Endothelial cell of umbilical vein (primary cell): ENCODE data around the gene TADA1. TPM values are rescaled to one million over a fixed set of nuclear protein-coding genes. Genes with fewer than 3 reads are reported as not detected.

ENCODE experiments used
- BruUV-seq: library from RNA; stranded (reverse); fragments of 400-500 nt; replicated peaks from 2 replicates; lab custom pipeline; 2021; lab: Mats Ljungman, UMichigan
- CTCF ChIA-PET: fragments of 300-600, 350-600 bp; sonication (Branson Sonifier 250); formaldehyde crosslinking; loops from one replicate; lab custom pipeline; 2021; ENCODE audit warnings: antibody characterized with exemption, inconsistent platforms; lab: Charles Lee
- POLR2A ChIA-PET: fragments of 300-600, 350-600 bp; sonication (Branson Sonifier 250); formaldehyde crosslinking; loops from one replicate; lab custom pipeline; 2021; ENCODE audit warnings: antibody characterized with exemption, inconsistent platforms; lab: Charles Lee
- DNase-seq: peaks from one replicate; pipeline ENCODE4 v3.0.0-alpha.2; 2011; ENCODE audit warnings: low read depth, low spot score
- FAIRE-seq: peaks from 2 replicates; lab custom pipeline; 2011; peaks lifted over from hg19 to GRCh38; lab: Jason Lieb, UNC
- H2AFZ ChIP-seq: 2 replicates; pipeline ENCODE4 v1.6.0; 2012; ENCODE audit warnings: low read depth, low read length, control low read depth, inconsistent platforms
- H3K27ac ChIP-seq: 2 replicates; pipeline ENCODE4 v1.5.1; 2011; ENCODE audit warnings: low read depth, mild to moderate bottlenecking, control low read depth, low read length, moderate library complexity; ENCODE audit not compliant: insufficient read depth
- H3K27me3 ChIP-seq, 2 experiments: 2 replicates each; pipeline versions ENCODE4 v1.6.0 to v1.6.1; 2011; ENCODE audit warnings: low read length in 2 of 2, mixed read lengths in 1 of 2; ENCODE audit not compliant: control insufficient read depth in 2 of 2, insufficient read depth in 2 of 2
- H3K36me3 ChIP-seq, 2 experiments: 2 replicates in 1 of 2; 3 replicates in 1 of 2; pipeline ENCODE4 v1.5.1; 2011; ENCODE audit warnings: low read length in 2 of 2, mild to moderate bottlenecking in 1 of 2, moderate library complexity in 1 of 2; ENCODE audit not compliant: control insufficient read depth in 2 of 2, insufficient read depth in 2 of 2; ENCODE audit errors: extremely low read depth in 1 of 2
- H3K4me1 ChIP-seq: 3 replicates; pipeline ENCODE4 v1.5.1; 2011; ENCODE audit warnings: mild to moderate bottlenecking, low read length; ENCODE audit not compliant: control insufficient read depth, insufficient read depth; ENCODE audit errors: extremely low read depth
- H3K4me2 ChIP-seq: 2 replicates; pipeline ENCODE4 v1.6.1; 2011; ENCODE audit warnings: low read length, control low read depth, mixed read lengths; ENCODE audit not compliant: insufficient read depth
- H3K4me3 ChIP-seq, 3 experiments: fragments of 200-600 bp in 1 of 3; sonication (generic), shearing (Covaris generic) in 1 of 3; replicated peaks in 1 of 3; 2 replicates each; pipeline ENCODE4 v1.5.1; 2011 to 2016; ENCODE audit warnings: control low read depth in 3 of 3, low read length in 3 of 3, mild to moderate bottlenecking in 2 of 3, inconsistent platforms in 1 of 3, low read depth in 1 of 3, moderate library complexity in 1 of 3; ENCODE audit not compliant: insufficient read depth in 1 of 3
- H3K79me2 ChIP-seq: 2 replicates; pipeline ENCODE4 v1.6.0; 2012; ENCODE audit warnings: low read length, inconsistent platforms; ENCODE audit not compliant: control insufficient read depth, insufficient read depth
- H3K9ac ChIP-seq: replicated peaks from 2 replicates; pipeline ENCODE3; 2011; ENCODE audit warnings: low read length, control low read depth; ENCODE audit not compliant: insufficient read depth; ENCODE audit errors: extremely low read depth
- H3K9me1 ChIP-seq: replicated peaks from 3 replicates; pipeline ENCODE4 v1.6.0; 2011; ENCODE audit warnings: mild to moderate bottlenecking, low read length; ENCODE audit not compliant: control insufficient read depth, insufficient read depth; ENCODE audit errors: extremely low read depth
- H3K9me3 ChIP-seq: replicated peaks from 2 replicates; pipeline ENCODE4 v1.5.1; 2012; ENCODE audit warnings: low read length, inconsistent platforms; ENCODE audit not compliant: control insufficient read depth, insufficient read depth
- H4K20me1 ChIP-seq: replicated peaks from 2 replicates; pipeline ENCODE3; 2011; ENCODE audit warnings: mild to moderate bottlenecking, low read length; ENCODE audit not compliant: control insufficient read depth, insufficient read depth; ENCODE audit errors: extremely low read depth
- CTCF ChIP-seq, 2 donors: IDR thresholded peaks; 1 replicate in 1 of 2; 2 replicates in 1 of 2; pipeline ENCODE4 v1.5.1; 2011; ENCODE audit warnings: low read length in 2 of 2, mild to moderate bottlenecking in 2 of 2, moderate library complexity in 2 of 2, control low read depth in 1 of 2, inconsistent platforms in 1 of 2, low read depth in 1 of 2; ENCODE audit not compliant: insufficient read depth in 1 of 2; ENCODE audit errors: extremely low read depth in 1 of 2
- EZH2 ChIP-seq: IDR thresholded peaks from 2 replicates; pipeline ENCODE4 v1.6.1; 2012; ENCODE audit warnings: borderline replicate concordance, low read depth, mild to moderate bottlenecking, moderate library complexity, low read length, inconsistent platforms; ENCODE audit not compliant: severe bottlenecking
- FOS ChIP-seq: IDR thresholded peaks from 2 replicates; pipeline ENCODE4 v1.6.1; 2011; ENCODE audit warnings: mild to moderate bottlenecking, low read length, moderate library complexity, borderline replicate concordance; ENCODE audit not compliant: insufficient read depth
- GATA2 ChIP-seq: IDR thresholded peaks from 2 replicates; pipeline ENCODE4 v1.7.0; 2011; ENCODE audit warnings: low read depth, mild to moderate bottlenecking, moderate library complexity, mixed read lengths, low read length; ENCODE audit not compliant: insufficient read length, insufficient read depth
- JUN ChIP-seq: IDR thresholded peaks from 2 replicates; pipeline ENCODE4 v1.6.1; 2011; ENCODE audit warnings: borderline replicate concordance, low read depth; ENCODE audit not compliant: insufficient read length, insufficient read depth
- MYC ChIP-seq: IDR thresholded peaks from one replicate; pipeline ENCODE4 v1.6.1; 2011; ENCODE audit warnings: mild to moderate bottlenecking, low read depth, low read length
- POLR2A ChIP-seq: IDR thresholded peaks from 2 replicates; pipeline ENCODE4 v1.6.1; 2012; ENCODE audit warnings: low read depth, mild to moderate bottlenecking, control low read depth, low read length
- POLR2AphosphoS5 ChIP-seq: IDR thresholded peaks from 2 replicates; pipeline ENCODE4 v1.6.1; 2012; ENCODE audit warnings: low read depth, mild to moderate bottlenecking, control low read depth, low read length, moderate library complexity; ENCODE audit not compliant: insufficient read depth
- dilution Hi-C: fragments of 300-500 bp; cut with MboI; formaldehyde crosslinking; loops from one replicate; pipeline ENCODE4 v1.15.0; 2019; ENCODE audit warnings: low sequenced_read_pairs; ENCODE audit not compliant: extremely low pct_ligation_motif_present
- intact Hi-C: fragments of 100-400 bp; cut with micrococcal nuclease; formaldehyde crosslinking; loops from one replicate; pipeline ENCODE4 v1.10.0; 2022
- polyA plus RNA-seq, 4 experiments: library from polyadenylated mRNA; depleted of rRNA in 3 of 4; stranded (reverse) in 3 of 4; unstranded in 1 of 4; fragments of >200 nt; gene quantifications; 2 replicates each; pipeline versions ENCODE4 v1.2.1 to v1.2.3, GENCODE V29; 2011 to 2012; ENCODE audit warnings: missing spikeins in 1 of 4
- total RNA-seq: library from RNA; stranded (reverse); gene quantifications from 2 replicates; pipeline ENCODE4 v1.2.3, GENCODE V29; 2021
- TF ChIP-seq, protein P1 (sequence below): IDR thresholded peaks from 2 replicates; pipeline ENCODE4 v1.6.1; 2011; ENCODE audit not compliant: insufficient read depth, insufficient read length

The TADA1 gene
- total and polyA plus RNA-seq, 2 donors (not counting 3 experiments of a cell fraction or from before 2014, with no cell fraction given): 7.0 to 7.9 TPM

DNA sequence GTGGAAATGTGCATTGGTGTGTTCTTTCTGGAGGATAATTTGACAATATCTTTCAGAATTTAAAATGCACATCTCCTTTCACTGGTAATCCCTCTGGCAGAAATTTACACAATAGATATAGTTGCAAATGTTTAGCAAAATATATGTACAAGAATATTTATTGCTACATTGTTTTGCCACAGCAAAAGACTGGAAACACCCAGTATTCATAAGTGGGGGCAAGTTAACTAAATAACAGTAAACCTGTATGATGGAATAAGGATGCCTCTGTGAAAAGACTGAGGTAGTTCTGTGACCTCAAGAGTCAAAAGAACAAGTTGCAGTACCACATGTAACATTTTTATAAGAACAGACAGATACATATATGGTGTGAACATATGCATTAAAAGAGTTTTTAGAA lies 13.7 kb upstream of the TADA1 start:
- FAIRE-seq: no peak
- Histone ChIP-seq H3K9me1 (no peaks in the 10 kb centered on the region), H4K20me1 (no peaks in the 10 kb centered on the region), H3K9me3 (no peaks in the 10 kb centered on the region), H3K27me3 (peaks cover 6 to 11% of the 10 kb centered on the region in 2 experiments), H3K9ac (no peak overlapping the region), H2AFZ (no peak overlapping the region), H3K79me2 (no peaks in the 10 kb centered on the region), H3K4me3 (no peak overlapping the region), H3K27ac (no peak overlapping the region), H3K4me1 (no peaks in the 10 kb centered on the region), H3K4me2 (no peak overlapping the region), H3K36me3 (no peaks in the 10 kb centered on the region)
- intact Hi-C loops: no loop called here
- TF ChIP-seq GATA2: no peak
- TF ChIP-seq, protein P1, sequence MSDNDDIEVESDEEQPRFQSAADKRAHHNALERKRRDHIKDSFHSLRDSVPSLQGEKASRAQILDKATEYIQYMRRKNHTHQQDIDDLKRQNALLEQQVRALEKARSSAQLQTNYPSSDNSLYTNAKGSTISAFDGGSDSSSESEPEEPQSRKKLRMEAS: no peak
- TF ChIP-seq POLR2A: no peak
- TF ChIP-seq CTCF (IDR thresholded peaks at IDR 0.05; ENCODE audit: extremely low read depth in 1 of 2, insufficient read depth in 1 of 2, low read depth in 1 of 2, low read length in 2 of 2): no peak
- no peak for TF ChIP-seq MYC
- no peak for TF ChIP-seq POLR2AphosphoS5
- TF ChIP-seq JUN: no peak
- TF ChIP-seq EZH2: no peak
- no peak for TF ChIP-seq FOS
- dilution Hi-C loops: no loop called here
- DNase-seq: no peak
- POLR2A ChIA-PET: no interaction called here
- no TSS peak for BruUV-seq
- CTCF ChIA-PET: interaction anchor here (1.0 kb wide), 2 partner anchors 164 to 650 kb away, joined by 3 read pairs; no protein-coding TSS in a partner anchor
